ENCODE data around the gene RENBP.

The RENBP gene

GRCh38 chrX:153960786-153961185, 16.3 kb upstream of the RENBP start:
- DNase-seq (ENCODE audit: insufficient read length) (no peak), FAIRE-seq (no peak)
- TF ChIP-seq POLR2AphosphoS5 (IDR thresholded peaks at IDR 0.05; ENCODE audit: low read depth, low read length) (no peak), TAF1 (IDR thresholded peaks at IDR 0.05; ENCODE audit: borderline replicate concordance, low read depth, low read length) (no peak), POLR2A (IDR thresholded peaks at IDR 0.05; ENCODE audit: low read depth, low read length) (no peak)

- FAIRE-seq = no peak
- TF ChIP-seq POLR2A (IDR thresholded peaks at IDR 0.05; ENCODE audit: low read depth, low read length) (no peak), TAF1 (IDR thresholded peaks at IDR 0.05; ENCODE audit: borderline replicate concordance, low read depth, low read length) (no peak), POLR2AphosphoS5 (IDR thresholded peaks at IDR 0.05; ENCODE audit: low read depth, low read length) (no peak)
Measured at GRCh38 chrX:153960077-153960476, 15.6 kb upstream of the RENBP start.

GRCh38 chrX:153959649-153960048, 15.2 kb upstream of the RENBP start:
- FAIRE-seq = no peak
- DNase-seq (ENCODE audit: insufficient read length) = no peak
- TF ChIP-seq TAF1 (IDR thresholded peaks at IDR 0.05; ENCODE audit: borderline replicate concordance, low read depth, low read length) (no peak), POLR2A (IDR thresholded peaks at IDR 0.05; ENCODE audit: low read depth, low read length) (no peak), POLR2AphosphoS5 (IDR thresholded peaks at IDR 0.05; ENCODE audit: low read depth, low read length) (no peak)

More at GRCh38 chrX:153960077-153960476, 15.6 kb upstream of the RENBP start:
- no peak for DNase-seq (ENCODE audit: insufficient read length)

- FAIRE-seq = no peak
- DNase-seq (ENCODE audit: insufficient read length) = no peak
- no peak for TF ChIP-seq POLR2A (IDR thresholded peaks at IDR 0.05; ENCODE audit: low read depth, low read length)
- TF ChIP-seq POLR2AphosphoS5 (IDR thresholded peaks at IDR 0.05; ENCODE audit: low read depth, low read length) = no peak
- no peak for TF ChIP-seq TAF1 (IDR thresholded peaks at IDR 0.05; ENCODE audit: borderline replicate concordance, low read depth, low read length)
Measured at GRCh38 chrX:153958605-153959004, 14.2 kb upstream of the RENBP start.

- DNase-seq (ENCODE audit: insufficient read length) (no peak), FAIRE-seq (no peak)
- TF ChIP-seq POLR2A (IDR thresholded peaks at IDR 0.05; ENCODE audit: low read depth, low read length) (no peak), TAF1 (IDR thresholded peaks at IDR 0.05; ENCODE audit: borderline replicate concordance, low read depth, low read length) (no peak), POLR2AphosphoS5 (IDR thresholded peaks at IDR 0.05; ENCODE audit: low read depth, low read length) (no peak; the same call in 1 of the 2 replicates)
Measured at GRCh38 chrX:153957224-153957623, 12.8 kb upstream of the RENBP start.

- no peak for FAIRE-seq
- TF ChIP-seq TAF1 (IDR thresholded peaks at IDR 0.05; ENCODE audit: borderline replicate concordance, low read depth, low read length) = no peak
- no peak for TF ChIP-seq POLR2AphosphoS5 (IDR thresholded peaks at IDR 0.05; ENCODE audit: low read depth, low read length)
- TF ChIP-seq POLR2A (IDR thresholded peaks at IDR 0.05; ENCODE audit: low read depth, low read length) = 0 out of 2 replicates have a peak, but pooled peaks have one; percentile 6
- DNase-seq (ENCODE audit: insufficient read length) = no peak
Measured at GRCh38 chrX:153956044-153956907, 11.8 kb upstream of the RENBP start.

GRCh38 chrX:153955228-153955732, 10.8 kb upstream of the RENBP start:
- FAIRE-seq = no peak
- TF ChIP-seq POLR2AphosphoS5 (IDR thresholded peaks at IDR 0.05; ENCODE audit: low read depth, low read length) (peak; percentile 20; the same call in 1 of the 2 replicates), POLR2A (IDR thresholded peaks at IDR 0.05; ENCODE audit: low read depth, low read length) (no peak)

GRCh38 chrX:153954558-153955227, 10.2 kb upstream of the RENBP start:
- FAIRE-seq = no peak

More at GRCh38 chrX:153955228-153955732, 10.8 kb upstream of the RENBP start:
- DNase-seq (ENCODE audit: insufficient read length) = no peak

GRCh38 chrX:153953892-153954557, 9.6 kb upstream of the RENBP start:
- no peak for DNase-seq (ENCODE audit: insufficient read length)
- FAIRE-seq = no peak
- TF ChIP-seq TAF1 (IDR thresholded peaks at IDR 0.05; ENCODE audit: borderline replicate concordance, low read depth, low read length) (no peak), POLR2A (IDR thresholded peaks at IDR 0.05; ENCODE audit: low read depth, low read length) (0 out of 2 replicates have a peak, but pooled peaks have one; percentile 46)

More at GRCh38 chrX:153954558-153955227, 10.2 kb upstream of the RENBP start:
- no peak for TF ChIP-seq POLR2A (IDR thresholded peaks at IDR 0.05; ENCODE audit: low read depth, low read length)
- no peak for TF ChIP-seq TAF1 (IDR thresholded peaks at IDR 0.05; ENCODE audit: borderline replicate concordance, low read depth, low read length)
- TF ChIP-seq POLR2AphosphoS5 (IDR thresholded peaks at IDR 0.05; ENCODE audit: low read depth, low read length) = peak; percentile 10; the same call in 1 of the 2 replicates
- no peak for DNase-seq (ENCODE audit: insufficient read length)

GRCh38 chrX:153953342-153953830, 8.9 kb upstream of the RENBP start:
- FAIRE-seq (peak; percentile 95), DNase-seq (ENCODE audit: insufficient read length) (peak; percentile 96)
- 0 out of 2 replicates have a peak, but pooled peaks have one; percentile 29 for TF ChIP-seq POLR2AphosphoS5 (IDR thresholded peaks at IDR 0.05; ENCODE audit: low read depth, low read length)
- no peak; the same call in 1 of the 2 replicates for TF ChIP-seq POLR2A (IDR thresholded peaks at IDR 0.05; ENCODE audit: low read depth, low read length)

All from GM12892 (cell line).